ENCODE results near the gene BANK1.

DNA sequence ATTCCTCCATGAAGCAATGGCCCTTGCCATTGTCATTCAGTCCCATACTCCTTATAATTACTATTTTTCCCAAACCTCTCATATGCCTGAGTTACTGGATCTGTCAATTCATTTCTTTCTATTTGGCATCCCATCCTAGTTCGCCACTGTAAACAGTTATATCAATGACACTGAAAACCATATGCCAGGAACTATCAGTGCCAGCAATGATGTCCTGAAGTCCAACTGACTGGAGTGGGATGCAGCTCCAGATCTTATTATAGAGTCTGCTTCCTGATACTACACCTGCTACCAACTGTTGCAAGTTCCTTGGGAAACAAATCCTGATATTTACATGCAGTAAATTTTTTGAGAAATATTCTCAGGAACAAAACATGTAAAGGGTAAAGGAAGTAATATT lies 27.0 kb upstream of the BANK1 start:
- TF ChIP-seq, protein P1, sequence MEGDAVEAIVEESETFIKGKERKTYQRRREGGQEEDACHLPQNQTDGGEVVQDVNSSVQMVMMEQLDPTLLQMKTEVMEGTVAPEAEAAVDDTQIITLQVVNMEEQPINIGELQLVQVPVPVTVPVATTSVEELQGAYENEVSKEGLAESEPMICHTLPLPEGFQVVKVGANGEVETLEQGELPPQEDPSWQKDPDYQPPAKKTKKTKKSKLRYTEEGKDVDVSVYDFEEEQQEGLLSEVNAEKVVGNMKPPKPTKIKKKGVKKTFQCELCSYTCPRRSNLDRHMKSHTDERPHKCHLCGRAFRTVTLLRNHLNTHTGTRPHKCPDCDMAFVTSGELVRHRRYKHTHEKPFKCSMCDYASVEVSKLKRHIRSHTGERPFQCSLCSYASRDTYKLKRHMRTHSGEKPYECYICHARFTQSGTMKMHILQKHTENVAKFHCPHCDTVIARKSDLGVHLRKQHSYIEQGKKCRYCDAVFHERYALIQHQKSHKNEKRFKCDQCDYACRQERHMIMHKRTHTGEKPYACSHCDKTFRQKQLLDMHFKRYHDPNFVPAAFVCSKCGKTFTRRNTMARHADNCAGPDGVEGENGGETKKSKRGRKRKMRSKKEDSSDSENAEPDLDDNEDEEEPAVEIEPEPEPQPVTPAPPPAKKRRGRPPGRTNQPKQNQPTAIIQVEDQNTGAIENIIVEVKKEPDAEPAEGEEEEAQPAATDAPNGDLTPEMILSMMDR (IDR thresholded peaks at IDR 0.05 in 2 of 3, conservative IDR thresholded peaks at IDR 0.05 in 1 of 3; ENCODE audit: borderline replicate concordance in 1 of 3, insufficient read depth in 1 of 3, low read depth in 2 of 3, low read length in 2 of 3), result no peak
- TF ChIP-seq SP1 (IDR thresholded peaks at IDR 0.05; ENCODE audit: low read depth), result no peak
- no peak for TF ChIP-seq POLR2A (IDR thresholded peaks at IDR 0.05; ENCODE audit: borderline replicate concordance, extremely low read depth, insufficient read depth, insufficient read length)
- TF ChIP-seq RAD21 (IDR thresholded peaks at IDR 0.05; ENCODE audit: low read depth), result no peak
- TF ChIP-seq ZFX (IDR thresholded peaks at IDR 0.05), result no peak
- TF ChIP-seq EZH2phosphoT487 (IDR thresholded peaks at IDR 0.05; ENCODE audit: borderline replicate concordance), result no peak
- no peak for TF ChIP-seq POLR2AphosphoS5 (IDR thresholded peaks at IDR 0.05; ENCODE audit: low read depth, low read length)
- no peak for TF ChIP-seq EZH2 (IDR thresholded peaks at IDR 0.05)
- TF ChIP-seq, protein P2, sequence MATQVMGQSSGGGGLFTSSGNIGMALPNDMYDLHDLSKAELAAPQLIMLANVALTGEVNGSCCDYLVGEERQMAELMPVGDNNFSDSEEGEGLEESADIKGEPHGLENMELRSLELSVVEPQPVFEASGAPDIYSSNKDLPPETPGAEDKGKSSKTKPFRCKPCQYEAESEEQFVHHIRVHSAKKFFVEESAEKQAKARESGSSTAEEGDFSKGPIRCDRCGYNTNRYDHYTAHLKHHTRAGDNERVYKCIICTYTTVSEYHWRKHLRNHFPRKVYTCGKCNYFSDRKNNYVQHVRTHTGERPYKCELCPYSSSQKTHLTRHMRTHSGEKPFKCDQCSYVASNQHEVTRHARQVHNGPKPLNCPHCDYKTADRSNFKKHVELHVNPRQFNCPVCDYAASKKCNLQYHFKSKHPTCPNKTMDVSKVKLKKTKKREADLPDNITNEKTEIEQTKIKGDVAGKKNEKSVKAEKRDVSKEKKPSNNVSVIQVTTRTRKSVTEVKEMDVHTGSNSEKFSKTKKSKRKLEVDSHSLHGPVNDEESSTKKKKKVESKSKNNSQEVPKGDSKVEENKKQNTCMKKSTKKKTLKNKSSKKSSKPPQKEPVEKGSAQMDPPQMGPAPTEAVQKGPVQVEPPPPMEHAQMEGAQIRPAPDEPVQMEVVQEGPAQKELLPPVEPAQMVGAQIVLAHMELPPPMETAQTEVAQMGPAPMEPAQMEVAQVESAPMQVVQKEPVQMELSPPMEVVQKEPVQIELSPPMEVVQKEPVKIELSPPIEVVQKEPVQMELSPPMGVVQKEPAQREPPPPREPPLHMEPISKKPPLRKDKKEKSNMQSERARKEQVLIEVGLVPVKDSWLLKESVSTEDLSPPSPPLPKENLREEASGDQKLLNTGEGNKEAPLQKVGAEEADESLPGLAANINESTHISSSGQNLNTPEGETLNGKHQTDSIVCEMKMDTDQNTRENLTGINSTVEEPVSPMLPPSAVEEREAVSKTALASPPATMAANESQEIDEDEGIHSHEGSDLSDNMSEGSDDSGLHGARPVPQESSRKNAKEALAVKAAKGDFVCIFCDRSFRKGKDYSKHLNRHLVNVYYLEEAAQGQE (IDR thresholded peaks at IDR 0.05; ENCODE audit: low read depth), result no peak
- TF ChIP-seq, protein P3, sequence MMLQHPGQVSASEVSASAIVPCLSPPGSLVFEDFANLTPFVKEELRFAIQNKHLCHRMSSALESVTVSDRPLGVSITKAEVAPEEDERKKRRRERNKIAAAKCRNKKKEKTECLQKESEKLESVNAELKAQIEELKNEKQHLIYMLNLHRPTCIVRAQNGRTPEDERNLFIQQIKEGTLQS (IDR thresholded peaks at IDR 0.05), result no peak
- no peak for TF ChIP-seq ZNF274 (IDR thresholded peaks at IDR 0.05; ENCODE audit: low read depth, low read length)
- no peak for TF ChIP-seq SRF (IDR thresholded peaks at IDR 0.05; ENCODE audit: low read depth)

All from HCT116 (cell line).